Measurements from ENCODE around the gene NFIX. TPM values are rescaled to one million over a fixed set of nuclear protein-coding genes. Genes with fewer than 3 reads are reported as not detected.
A peak's percentile ranks its signal among the peaks of the same experiment; 100 is the strongest.

The NFIX gene
- total and polyA plus RNA-seq, 2 experiments from 2014 or later, result not detected

GRCh38 chr19:13137290-13137794, 142.1 kb downstream of the NFIX start:
- TF ChIP-seq, protein P1, sequence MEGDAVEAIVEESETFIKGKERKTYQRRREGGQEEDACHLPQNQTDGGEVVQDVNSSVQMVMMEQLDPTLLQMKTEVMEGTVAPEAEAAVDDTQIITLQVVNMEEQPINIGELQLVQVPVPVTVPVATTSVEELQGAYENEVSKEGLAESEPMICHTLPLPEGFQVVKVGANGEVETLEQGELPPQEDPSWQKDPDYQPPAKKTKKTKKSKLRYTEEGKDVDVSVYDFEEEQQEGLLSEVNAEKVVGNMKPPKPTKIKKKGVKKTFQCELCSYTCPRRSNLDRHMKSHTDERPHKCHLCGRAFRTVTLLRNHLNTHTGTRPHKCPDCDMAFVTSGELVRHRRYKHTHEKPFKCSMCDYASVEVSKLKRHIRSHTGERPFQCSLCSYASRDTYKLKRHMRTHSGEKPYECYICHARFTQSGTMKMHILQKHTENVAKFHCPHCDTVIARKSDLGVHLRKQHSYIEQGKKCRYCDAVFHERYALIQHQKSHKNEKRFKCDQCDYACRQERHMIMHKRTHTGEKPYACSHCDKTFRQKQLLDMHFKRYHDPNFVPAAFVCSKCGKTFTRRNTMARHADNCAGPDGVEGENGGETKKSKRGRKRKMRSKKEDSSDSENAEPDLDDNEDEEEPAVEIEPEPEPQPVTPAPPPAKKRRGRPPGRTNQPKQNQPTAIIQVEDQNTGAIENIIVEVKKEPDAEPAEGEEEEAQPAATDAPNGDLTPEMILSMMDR (IDR thresholded peaks at IDR 0.05; ENCODE audit: low read depth, low read length), result no peak
- Histone ChIP-seq H3K36me3 (peaks cover 26% of the 10 kb centered on the region), H3K9me3 (ENCODE audit: low read depth) (no peaks in the 10 kb centered on the region), H3K4me3 (no peak overlapping the region), H3K4me1 (ENCODE audit: low read depth) (no peaks in the 10 kb centered on the region), H3K27ac (no peak overlapping the region), H3K27me3 (no peaks in the 10 kb centered on the region)
- DNase-seq (ENCODE audit: low read depth in 1 of 2, low spot score in 1 of 2), result no peak

GRCh38 chr19:13138171-13138915, 143.1 kb downstream of the NFIX start:
- no peaks in the 10 kb centered on the region for H3K27me3 ChIP-seq
- H3K27ac ChIP-seq, result no peak overlapping the region
- no peak for DNase-seq (ENCODE audit: low read depth in 1 of 2, low spot score in 1 of 2)
- peaks cover 26% of the 10 kb centered on the region for H3K36me3 ChIP-seq
- TF ChIP-seq, protein P1 (IDR thresholded peaks at IDR 0.05; ENCODE audit: low read depth, low read length), result no peak
- H3K9me3 ChIP-seq (ENCODE audit: low read depth), result no peaks in the 10 kb centered on the region
- H3K4me1 ChIP-seq (ENCODE audit: low read depth), result no peaks in the 10 kb centered on the region
- H3K4me3 ChIP-seq, result no peak overlapping the region

DNA sequence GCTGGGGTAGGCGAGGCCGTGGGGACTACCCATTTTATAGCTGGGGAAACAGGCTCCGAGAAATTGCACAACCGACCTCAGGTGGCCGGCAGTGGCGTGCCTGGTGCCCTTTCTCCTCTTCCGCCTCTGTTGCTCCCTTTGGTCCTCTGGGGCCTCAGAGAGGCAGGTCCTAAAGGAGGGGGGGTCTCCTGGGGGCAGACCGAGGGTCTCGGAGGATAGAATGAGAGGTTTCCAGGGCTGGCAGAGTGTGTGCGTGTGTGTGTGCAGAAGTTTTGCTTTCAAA, 143.6 kb downstream of the NFIX start:
- DNase-seq (ENCODE audit: low read depth in 1 of 2, low spot score in 1 of 2), result no peak
- H3K9me3 ChIP-seq (ENCODE audit: low read depth), result no peaks in the 10 kb centered on the region
- H3K4me3 ChIP-seq, result no peak overlapping the region
- no peak overlapping the region for H3K27ac ChIP-seq
- H3K36me3 ChIP-seq, result peaks cover 26% of the 10 kb centered on the region
- no peaks in the 10 kb centered on the region for H3K27me3 ChIP-seq
- TF ChIP-seq, protein P1 (IDR thresholded peaks at IDR 0.05; ENCODE audit: low read depth, low read length), result no peak
- no peaks in the 10 kb centered on the region for H3K4me1 ChIP-seq (ENCODE audit: low read depth)

- H3K27ac ChIP-seq, result no peak overlapping the region
- no peaks in the 10 kb centered on the region for H3K27me3 ChIP-seq
- no peaks in the 10 kb centered on the region for H3K9me3 ChIP-seq (ENCODE audit: low read depth)
- TF ChIP-seq, protein P1 (IDR thresholded peaks at IDR 0.05; ENCODE audit: low read depth, low read length), result no peak
- no peaks in the 10 kb centered on the region for H3K4me1 ChIP-seq (ENCODE audit: low read depth)
- peaks cover 32% of the 10 kb centered on the region for H3K36me3 ChIP-seq
- no peak for DNase-seq (ENCODE audit: low read depth in 1 of 2, low spot score in 1 of 2)
- H3K4me3 ChIP-seq, result no peak overlapping the region
These were observed 144.5 kb downstream of the NFIX start for GRCh38 chr19:13139633-13140311.

DNA sequence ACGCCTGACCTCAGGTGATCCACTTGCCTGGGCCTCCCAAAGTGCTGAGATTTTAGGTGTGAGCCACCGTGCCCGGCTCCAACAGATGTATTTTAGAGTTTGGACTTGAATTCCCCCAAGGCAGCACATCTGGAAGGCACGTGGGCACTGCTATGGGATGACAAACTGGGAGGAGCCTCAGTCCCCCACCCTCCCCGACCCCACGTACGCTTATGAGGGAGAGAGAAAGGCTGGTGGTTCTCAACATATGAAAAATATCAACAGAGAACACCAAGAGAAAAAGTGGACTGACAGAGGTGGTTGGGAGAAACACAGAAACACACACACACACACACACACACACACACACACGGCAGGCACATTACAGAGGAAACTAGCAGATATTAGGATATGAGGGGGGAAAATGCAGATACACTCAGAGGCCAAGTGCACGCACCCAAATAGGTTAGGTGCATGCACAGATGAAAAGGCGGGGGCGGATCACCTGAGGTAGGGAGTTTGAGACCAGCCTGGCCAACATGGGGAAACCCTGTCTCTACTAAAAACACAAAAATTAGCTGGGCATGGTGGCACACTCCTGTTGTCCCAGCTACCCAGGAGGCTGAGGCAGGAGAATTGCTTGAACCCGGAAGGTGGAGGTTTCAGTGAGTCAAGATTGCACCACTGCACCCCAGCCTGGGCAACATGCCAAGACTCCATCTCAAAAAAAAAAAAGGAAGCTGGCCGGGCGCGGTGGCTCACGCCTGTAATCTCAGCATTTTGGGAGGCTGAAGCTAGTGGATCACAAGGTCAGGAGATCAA, 151.7 kb downstream of the NFIX start:
- H3K4me1 ChIP-seq (ENCODE audit: low read depth), result no peaks in the 10 kb centered on the region
- H3K9me3 ChIP-seq (ENCODE audit: low read depth), result no peaks in the 10 kb centered on the region
- no peaks in the 10 kb centered on the region for H3K27me3 ChIP-seq
- H3K27ac ChIP-seq, result no peak overlapping the region
- DNase-seq (ENCODE audit: low read depth in 1 of 2, low spot score in 1 of 2), result peak in 1 of 2 donors; percentile 61
- peaks cover 6% of the 10 kb centered on the region for H3K36me3 ChIP-seq
- TF ChIP-seq, protein P1 (IDR thresholded peaks at IDR 0.05; ENCODE audit: low read depth, low read length), result no peak
- H3K4me3 ChIP-seq, result no peak overlapping the region

Other genes starting within 250 kb of the NFIX start
- not detected in 2 replicates for gene BEST2, start 243.7 kb upstream of the NFIX start, total RNA-seq
- not detected in 2 replicates for gene BEST2, start 243.7 kb upstream of the NFIX start, polyA plus RNA-seq
- gene HOOK2, start 219.9 kb upstream of the NFIX start, total RNA-seq, result 28.5 and 54.4 TPM in 2 replicates
- 31.1 and 41.6 TPM in 2 replicates for gene HOOK2, start 219.9 kb upstream of the NFIX start, polyA plus RNA-seq
- gene JUNB, start 204.0 kb upstream of the NFIX start, total RNA-seq, result 57.6 and 103 TPM in 2 replicates
- 37.2 and 48.3 TPM in 2 replicates for gene JUNB, start 204.0 kb upstream of the NFIX start, polyA plus RNA-seq
- 1,316 and 1,694 TPM in 2 replicates for gene PRDX2, start 193.7 kb upstream of the NFIX start, total RNA-seq
- gene PRDX2, start 193.7 kb upstream of the NFIX start, polyA plus RNA-seq, result 1,469 and 1,719 TPM in 2 replicates
- gene THSD8, start 193.4 kb upstream of the NFIX start, total RNA-seq, result 0.63 TPM in 1 of 2 replicates, not detected in the other
- 15.0 and 19.0 TPM in 2 replicates for gene THSD8, start 193.4 kb upstream of the NFIX start, polyA plus RNA-seq
- 20.4 and 29.0 TPM in 2 replicates for gene RNASEH2A, start 188.9 kb upstream of the NFIX start, total RNA-seq
- 40.4 and 57.3 TPM in 2 replicates for gene RNASEH2A, start 188.9 kb upstream of the NFIX start, polyA plus RNA-seq
- gene RTBDN, start 160.9 kb upstream of the NFIX start, total RNA-seq, result not detected in 2 replicates
- 0.81 TPM in 1 of 2 replicates, not detected in the other for gene RTBDN, start 160.9 kb upstream of the NFIX start, polyA plus RNA-seq
- gene MAST1, start 157.0 kb upstream of the NFIX start, total RNA-seq, result 3.7 and 7.9 TPM in 2 replicates
- gene MAST1, start 157.0 kb upstream of the NFIX start, polyA plus RNA-seq, result 3.9 and 10.9 TPM in 2 replicates
- 25.8 and 54.7 TPM in 2 replicates for gene DNASE2, start 114.0 kb upstream of the NFIX start, total RNA-seq
- 26.0 and 49.5 TPM in 2 replicates for gene DNASE2, start 114.0 kb upstream of the NFIX start, polyA plus RNA-seq
- gene KLF1, start 108.3 kb upstream of the NFIX start, total RNA-seq, result 0.51 and 2.2 TPM in 2 replicates
- 1.3 and 1.4 TPM in 2 replicates for gene KLF1, start 108.3 kb upstream of the NFIX start, polyA plus RNA-seq
- gene GCDH, start 104.3 kb upstream of the NFIX start, total RNA-seq, result 54.9 and 77.9 TPM in 2 replicates
- gene GCDH, start 104.3 kb upstream of the NFIX start, polyA plus RNA-seq, result 28.5 and 32.6 TPM in 2 replicates
- gene SYCE2, start 76.2 kb upstream of the NFIX start, total RNA-seq, result 0.53 and 1.1 TPM in 2 replicates
- 2.8 and 3.8 TPM in 2 replicates for gene SYCE2, start 76.2 kb upstream of the NFIX start, polyA plus RNA-seq
- 81.9 and 87.9 TPM in 2 replicates for gene FARSA, start 61.8 kb upstream of the NFIX start, total RNA-seq
- gene FARSA, start 61.8 kb upstream of the NFIX start, polyA plus RNA-seq, result 121 and 133 TPM in 2 replicates
- gene CALR, start 56.9 kb upstream of the NFIX start, total RNA-seq, result 615 and 1,390 TPM in 2 replicates
- gene CALR, start 56.9 kb upstream of the NFIX start, polyA plus RNA-seq, result 338 and 856 TPM in 2 replicates
- gene RAD23A, start 49.6 kb upstream of the NFIX start, total RNA-seq, result 157 and 191 TPM in 2 replicates
- gene RAD23A, start 49.6 kb upstream of the NFIX start, polyA plus RNA-seq, result 182 and 225 TPM in 2 replicates
- gene GADD45GIP1, start 38.3 kb upstream of the NFIX start, total RNA-seq, result 78.2 and 84.5 TPM in 2 replicates
- 133 and 145 TPM in 2 replicates for gene GADD45GIP1, start 38.3 kb upstream of the NFIX start, polyA plus RNA-seq
- gene DAND5, start 25.9 kb upstream of the NFIX start, total RNA-seq, result 0.67 TPM in 1 of 2 replicates, not detected in the other
- 0.07 and 0.09 TPM in 2 replicates for gene DAND5, start 25.9 kb upstream of the NFIX start, polyA plus RNA-seq
- gene LYL1, start 107.4 kb downstream of the NFIX start, total RNA-seq, result 5.6 and 6.3 TPM in 2 replicates
- 4.3 and 4.6 TPM in 2 replicates for gene LYL1, start 107.4 kb downstream of the NFIX start, polyA plus RNA-seq
- gene TRMT1, start 121.3 kb downstream of the NFIX start, total RNA-seq, result 45.9 and 48.5 TPM in 2 replicates
- gene TRMT1, start 121.3 kb downstream of the NFIX start, polyA plus RNA-seq, result 37.7 and 56.0 TPM in 2 replicates
- 75.1 and 93.7 TPM in 2 replicates for gene NACC1, start 122.8 kb downstream of the NFIX start, total RNA-seq
- 9.8 and 13.3 TPM in 2 replicates for gene NACC1, start 122.8 kb downstream of the NFIX start, polyA plus RNA-seq
- 95.5 and 110 TPM in 2 replicates for gene STX10, start 154.9 kb downstream of the NFIX start, total RNA-seq
- 65.2 and 71.1 TPM in 2 replicates for gene STX10, start 154.9 kb downstream of the NFIX start, polyA plus RNA-seq
- gene IER2, start 154.9 kb downstream of the NFIX start, total RNA-seq, result 60.3 and 110 TPM in 2 replicates
- gene IER2, start 154.9 kb downstream of the NFIX start, polyA plus RNA-seq, result 77.6 and 88.9 TPM in 2 replicates

All from cardiac muscle cell (in vitro differentiated cells and primary cell).